A673 (cell line): ENCODE data around the gene IFNAR1. TPM values are rescaled to one million over a fixed set of nuclear protein-coding genes. Genes with fewer than 3 reads are reported as not detected.

Experiments used
- BruUV-seq: library from RNA; stranded (reverse); fragments of 400-500 nt; replicated peaks from 2 replicates; lab custom pipeline; 2021; lab: Mats Ljungman, UMichigan
- CTCF ChIA-PET: fragments of 300-600 bp; sonication (Branson Sonifier 250); formaldehyde crosslinking; loops from one replicate; lab custom pipeline; 2022; ENCODE audit warnings: antibody characterized with exemption; lab: Charles Lee
- POLR2A ChIA-PET: fragments of 300-600 bp; sonication (Branson Sonifier 250); formaldehyde crosslinking; loops from one replicate; lab custom pipeline; 2022; ENCODE audit warnings: antibody characterized with exemption; ENCODE audit not compliant: low non-redundant PET; lab: Charles Lee
- DNase-seq: peaks from one replicate; pipeline ENCODE4 v3.0.0-alpha.2; 2015; ENCODE audit warnings: low spot score
- H3K27ac ChIP-seq: fragments of 200-600 bp; sonication (generic); 2 replicates; pipeline ENCODE4 v1.5.1; 2016; ENCODE audit warnings: mixed run types, low read depth, mild to moderate bottlenecking, mixed read lengths, antibody characterized with exemption, low read length; ENCODE audit not compliant: poor library complexity, severe bottlenecking
- H3K27me3 ChIP-seq: fragments of 200-600 bp; sonication (generic); replicated peaks from 2 replicates; pipeline ENCODE4 v1.6.1; 2017; ENCODE audit warnings: mixed run types, low read depth, mild to moderate bottlenecking, mixed read lengths, antibody characterized with exemption, low read length; ENCODE audit not compliant: insufficient read depth, poor library complexity
- H3K36me3 ChIP-seq: fragments of 200-600 bp; sonication (generic); 2 replicates; pipeline ENCODE4 v1.6.1; 2016; ENCODE audit warnings: mixed run types, mild to moderate bottlenecking, mixed read lengths, antibody characterized with exemption, low read length; ENCODE audit not compliant: insufficient read depth, poor library complexity, severe bottlenecking
- H3K4me1 ChIP-seq: fragments of 200-600 bp; sonication (generic); 2 replicates; pipeline ENCODE4 v1.6.1; 2017; ENCODE audit warnings: mixed run types, mild to moderate bottlenecking, mixed read lengths, antibody characterized with exemption, low read length; ENCODE audit not compliant: insufficient read depth, poor library complexity, severe bottlenecking
- H3K4me3 ChIP-seq: fragments of 200-600 bp; sonication (generic); 2 replicates; pipeline ENCODE4 v1.5.1; 2016; ENCODE audit warnings: low read depth, mixed run types, mild to moderate bottlenecking, mixed read lengths, low read length; ENCODE audit not compliant: poor library complexity, severe bottlenecking
- H3K9me3 ChIP-seq: fragments of 200-600 bp; sonication (generic); 2 replicates; pipeline ENCODE4 v1.6.1; 2016; ENCODE audit warnings: mixed run types, low read depth, mild to moderate bottlenecking, mixed read lengths, antibody characterized with exemption, low read length; ENCODE audit not compliant: poor library complexity, severe bottlenecking
- CTCF ChIP-seq: fragments of 300-800, 200-600 bp; sonication (generic); conservative IDR thresholded peaks from 2 replicates; pipeline ENCODE4 v1.5.1; 2017; ENCODE audit warnings: low read depth, mild to moderate bottlenecking, antibody characterized with exemption, low read length, moderate library complexity, mixed read lengths
- EZH2 ChIP-seq: fragments of 200-600 bp; sonication (generic); IDR thresholded peaks from 2 replicates; pipeline ENCODE4 v1.6.1; 2017; ENCODE audit warnings: borderline replicate concordance, low read depth, mild to moderate bottlenecking, mixed read lengths, antibody characterized with exemption, low read length; ENCODE audit not compliant: poor library complexity, severe bottlenecking
- intact Hi-C: fragments of 100-400 bp; cut with micrococcal nuclease; formaldehyde crosslinking; loops from one replicate; pipeline ENCODE4 v1.10.0; 2022; ENCODE audit not compliant: unreplicated experiment
- total RNA-seq: library from RNA; stranded (reverse); gene quantifications from 2 replicates; pipeline ENCODE4 v1.2.3, GENCODE V29; 2021

IFNAR1 gene
- total RNA-seq, 1 experiment from 2014 or later = 38.1 TPM

GRCh38 chr21:33308586-33309490 lies 15.9 kb upstream of the IFNAR1 start:
- Histone ChIP-seq H3K27ac (no peak overlapping the region), H3K4me1 (peaks cover 12% of the 10 kb centered on the region), H3K9me3 (no peaks in the 10 kb centered on the region), H3K4me3 (no peak overlapping the region), H3K27me3 (no peaks in the 10 kb centered on the region), H3K36me3 (no peaks in the 10 kb centered on the region)
- ChIA-PET POLR2A (no interaction called here), CTCF (no interaction called here)
- TF ChIP-seq EZH2 (no peak), CTCF (no peak; the same call in 1 of the 2 replicates)
- BruUV-seq = no TSS peak
- DNase-seq = peak; percentile 41
- intact Hi-C loops = no loop called here

- Histone ChIP-seq H3K4me3 (no peak overlapping the region), H3K9me3 (no peaks in the 10 kb centered on the region), H3K27me3 (no peaks in the 10 kb centered on the region), H3K36me3 (no peaks in the 10 kb centered on the region), H3K27ac (no peak overlapping the region), H3K4me1 (peaks cover 12% of the 10 kb centered on the region)
- BruUV-seq = no TSS peak
- ChIA-PET POLR2A (no interaction called here), CTCF (no interaction called here)
- TF ChIP-seq CTCF = no peak
- no peak for DNase-seq
- intact Hi-C loops = no loop called here
Measured at GRCh38 chr21:33309778-33310177, 15.0 kb upstream of the IFNAR1 start.

- no peaks in the 10 kb centered on the region for H3K9me3 ChIP-seq
- no peak for DNase-seq
- H3K27me3 ChIP-seq = no peaks in the 10 kb centered on the region
- ChIA-PET POLR2A (no interaction called here), CTCF (no interaction called here)
- no TSS peak for BruUV-seq
- H3K4me1 ChIP-seq = peaks cover 12% of the 10 kb centered on the region
- no peaks in the 10 kb centered on the region for H3K36me3 ChIP-seq
- H3K4me3 ChIP-seq = no peak overlapping the region
- H3K27ac ChIP-seq = no peak overlapping the region
- intact Hi-C loops = no loop called here
- TF ChIP-seq CTCF (no peak), EZH2 (no peak)
Measured at GRCh38 chr21:33312121-33312520, 12.6 kb upstream of the IFNAR1 start.
